GM12878 (cell line): Measurements from ENCODE around the gene GADL1. TPM values are rescaled to one million over a fixed set of nuclear protein-coding genes. Genes with fewer than 3 reads are reported as not detected.

Source experiments
- ATAC-seq: fragments of 200-7000 bp; cut with Tn5 transposase; 3 replicates; pipeline ENCODE4 v1.9.1; 2020; ENCODE audit warnings: mild to moderate bottlenecking, moderate library complexity
- BruUV-seq: library from RNA; stranded (reverse); fragments of 400-500 nt; replicated peaks from 2 replicates; lab custom pipeline; 2021; lab: Mats Ljungman, UMichigan
- CTCF ChIA-PET: fragments of 300-600 bp; sonication (Branson Sonifier 250); formaldehyde crosslinking; extraction: SDS; loops from one replicate; lab custom pipeline; 2021; ENCODE audit warnings: inconsistent platforms; lab: Yijun Ruan, JAX
- POLR2A ChIA-PET: fragments of 350-600 bp; formaldehyde crosslinking; extraction: SDS; loops from one replicate; lab custom pipeline; 2021; ENCODE audit warnings: inconsistent platforms; lab: Charles Lee
- RAD21 ChIA-PET: fragments of 300-600 bp; sonication (Branson Sonifier 250); formaldehyde crosslinking; loops from one replicate; lab custom pipeline; 2023; ENCODE audit warnings: antibody characterized with exemption; ENCODE audit not compliant: unreplicated experiment; lab: Charles Lee
- SMC1A ChIA-PET: fragments of 300-600 bp; sonication (Branson Sonifier 250); formaldehyde crosslinking; loops from one replicate; lab custom pipeline; 2023; ENCODE audit not compliant: unreplicated experiment, uncharacterized antibody; lab: Charles Lee
- DNase-seq: peaks from one replicate; pipeline ENCODE4 v3.0.0-alpha.2; 2011; ENCODE audit warnings: low read depth, low spot score
- FAIRE-seq: peaks from 3 replicates; lab custom pipeline; 2011; peaks lifted over from hg19 to GRCh38; lab: Jason Lieb, UNC
- H2AFZ ChIP-seq: 2 replicates; pipeline ENCODE4 v1.6.0; 2011; ENCODE audit warnings: low read depth, low read length, control low read depth; ENCODE audit not compliant: control insufficient read depth
- H3K27ac ChIP-seq: 2 replicates; pipeline ENCODE4 v1.5.1; 2011; ENCODE audit warnings: control low read depth; ENCODE audit not compliant: control insufficient read depth, insufficient read depth
- H3K27me3 ChIP-seq, 2 experiments: replicated peaks in 1 of 2; 2 replicates each; pipeline versions ENCODE4 v1.6.0 to v1.6.1; 2011; ENCODE audit warnings: low read length in 1 of 2; ENCODE audit not compliant: control insufficient read depth in 2 of 2, insufficient read depth in 2 of 2
- H3K36me3 ChIP-seq, 2 experiments: 2 replicates each; pipeline ENCODE4 v1.5.1; 2011; ENCODE audit warnings: low read length in 1 of 2; ENCODE audit not compliant: control insufficient read depth in 2 of 2, insufficient read depth in 2 of 2
- H3K4me1 ChIP-seq: 2 replicates; pipeline ENCODE4 v1.6.1; 2011; ENCODE audit warnings: mild to moderate bottlenecking, low read length, moderate library complexity, mixed read lengths; ENCODE audit not compliant: control insufficient read depth, insufficient read depth
- H3K4me2 ChIP-seq: 2 replicates; pipeline ENCODE4 v1.6.0; 2011; ENCODE audit warnings: control low read depth; ENCODE audit not compliant: control insufficient read depth, insufficient read depth
- H3K4me3 ChIP-seq: fragments of 200-600 bp; sonication (generic); 2 replicates; pipeline ENCODE4 v1.5.1; 2016
- H3K79me2 ChIP-seq: 2 replicates; pipeline ENCODE4 v1.6.0; 2011; ENCODE audit warnings: low read length; ENCODE audit not compliant: control insufficient read depth, insufficient read depth
- H3K9ac ChIP-seq: 2 replicates; pipeline ENCODE4 v1.8.0; 2011; ENCODE audit warnings: low read length, control low read depth, mixed read lengths; ENCODE audit not compliant: control insufficient read depth, insufficient read depth
- H3K9me3 ChIP-seq: replicated peaks from 3 replicates; pipeline ENCODE4 v1.5.1; 2011; ENCODE audit warnings: mild to moderate bottlenecking, low read length; ENCODE audit not compliant: control insufficient read depth, insufficient read depth
- H4K20me1 ChIP-seq: 2 replicates; pipeline ENCODE4 v1.6.0; 2011; ENCODE audit not compliant: control insufficient read depth, insufficient read depth
- HDAC2 ChIP-seq: fragments of 200-600 bp; sonication (generic); IDR thresholded peaks from 2 replicates; pipeline ENCODE4 v1.6.1; 2017
- IKZF2 ChIP-seq, 2 experiments: fragments of 450-650 bp; IDR thresholded peaks; 2 replicates each; pipeline ENCODE4 v1.6.1; 2017; ENCODE audit warnings: mild to moderate bottlenecking in 2 of 2, moderate library complexity in 2 of 2
- JUNB ChIP-seq: IDR thresholded peaks from 2 replicates; pipeline ENCODE4 v1.6.1; 2016; ENCODE audit warnings: antibody characterized with exemption, mild to moderate bottlenecking
- RBBP5 ChIP-seq: fragments of 200-600 bp; sonication (generic); conservative IDR thresholded peaks from 2 replicates; pipeline ENCODE4 v1.6.1; 2016
- SRF ChIP-seq, 2 experiments: IDR thresholded peaks; 2 replicates each; pipeline ENCODE4 v1.6.1; 2011; ENCODE audit warnings: low read depth in 2 of 2, low read length in 2 of 2, mild to moderate bottlenecking in 1 of 2, moderate library complexity in 1 of 2
- WRNIP1 ChIP-seq: IDR thresholded peaks from 2 replicates; pipeline ENCODE4 v1.6.1; 2011; ENCODE audit warnings: low read depth, low read length, improper control_type of control experiment, borderline replicate concordance
- ZNF592 ChIP-seq: fragments of 450-650 bp; IDR thresholded peaks from 2 replicates; pipeline ENCODE4 v1.6.1; 2017; ENCODE audit warnings: mild to moderate bottlenecking, moderate library complexity
- ZSCAN29 ChIP-seq: fragments of 450-650 bp; IDR thresholded peaks from 2 replicates; pipeline ENCODE4 v1.6.1; 2017; ENCODE audit warnings: mild to moderate bottlenecking, moderate library complexity
- ZZZ3 ChIP-seq: IDR thresholded peaks from 2 replicates; pipeline ENCODE4 v1.6.1; 2011; ENCODE audit warnings: low read depth; ENCODE audit not compliant: control insufficient read depth, insufficient read length
- WGBS: methylation state at CpG from one replicate; pipeline ENCODE4 v1.1.6; 2016; ENCODE audit warnings: low lambda C conversion rate; ENCODE audit not compliant: insufficient replicate concordance, insufficient coverage; ENCODE audit errors: missing lambda C conversion rate; 5-methylcytosine and 5-hydroxymethylcytosine counted together
- in situ Hi-C: fragments of 300-500 bp; cut with MboI; formaldehyde crosslinking; loops from 9 replicates; pipeline ENCODE4 v1.14.3; 2018; ENCODE audit warnings: mixed read lengths
- intact Hi-C: fragments of 100-400 bp; cut with micrococcal nuclease; formaldehyde crosslinking; loops from one replicate; pipeline ENCODE4 v1.14.2; 2022; ENCODE audit not compliant: unreplicated experiment
- polyA plus RNA-seq, 11 experiments: library from polyadenylated mRNA; depleted of rRNA in 4 of 11; unstranded in 6 of 11; stranded (reverse) in 5 of 11; fragments of >200 nt; fragmentation: Nextera tagmentation in 4 of 11; fragmentation: Illumina TruSeq in 1 of 11; extraction: Ambion mirVana in 4 of 11; extraction: Trizol in 1 of 11; gene quantifications; 1 replicate in 1 of 11; 2 replicates in 10 of 11; pipeline versions ENCODE4 v1.2.1 to v1.2.3, GENCODE V29; 2011 to 2016; ENCODE audit warnings: inconsistent platforms in 2 of 11, missing spikeins in 2 of 11, low read depth in 1 of 11
- total RNA-seq, 4 experiments: library from RNA; depleted of rRNA in 3 of 4; stranded (reverse); fragments of >200 nt in 3 of 4; fragmentation: Illumina TruSeq in 1 of 4; extraction: Trizol in 1 of 4; gene quantifications; 2 replicates each; pipeline versions ENCODE4 v1.2.1 to v1.2.3, GENCODE V29; 2013 to 2021

GADL1 gene
- total and polyA plus RNA-seq, 10 of the 15 experiments (the other 5 are each of a cell fraction or from before 2014, with no cell fraction given) = 0.04 TPM; not detected in 9

- ChIA-PET CTCF (no interaction called here), RAD21 (no interaction called here), SMC1A (no interaction called here), POLR2A (no interaction called here)
- FAIRE-seq (no peak), DNase-seq (no peak), ATAC-seq (no peak)
- H3K79me2 ChIP-seq = no peaks in the 10 kb centered on the region
- no peak overlapping the region for H3K4me3 ChIP-seq
- H2AFZ ChIP-seq = no peak overlapping the region
- H3K9ac ChIP-seq = no peak overlapping the region
- TF ChIP-seq WRNIP1 (no peak), IKZF2 (IDR thresholded peaks at IDR 0.05) (no peak), ZNF592 (no peak), SRF (IDR thresholded peaks at IDR 0.05; ENCODE audit: low read depth in 2 of 2, low read length in 2 of 2) (no peak), JUNB (no peak), RBBP5 (no peak), ZZZ3 (no peak), HDAC2 (no peak), ZSCAN29 (no peak)
- no peak overlapping the region for H3K27ac ChIP-seq
- H3K9me3 ChIP-seq = no peaks in the 10 kb centered on the region
- no peaks in the 10 kb centered on the region for H3K36me3 ChIP-seq
- H4K20me1 ChIP-seq = no peaks in the 10 kb centered on the region
- 29% methylated on average over 4 of the region's 4 CpGs for WGBS
- intact Hi-C loops (no loop called here), in situ Hi-C loops (no loop called here)
- H3K27me3 ChIP-seq = no peaks in the 10 kb centered on the region; a peak in 1 of 4 replicates
- H3K4me1 ChIP-seq = no peaks in the 10 kb centered on the region
- no peak overlapping the region for H3K4me2 ChIP-seq
- BruUV-seq = no TSS peak
These were observed 18.7 kb upstream of the GADL1 start for GRCh38 chr3:30913176-30913575.
